Coronary artery (tissue), 2 donors: Measurements from ENCODE around the gene CFAP65.

Experiments used
- DNase-seq: peaks from one replicate; pipeline ENCODE4 v3.0.0-alpha.2; 2017; ENCODE audit warnings: low spot score
- H3K27ac ChIP-seq, 2 donors: fragments of 200-600 bp; sonication (generic); one replicate each; pipeline ENCODE4 v1.5.1; 2016 to 2019
- H3K4me3 ChIP-seq: fragments of 200-600 bp; sonication (generic); 2 replicates; pipeline ENCODE4 v1.5.1; 2016; ENCODE audit warnings: mild to moderate bottlenecking, moderate library complexity
- CTCF ChIP-seq: fragments of 200-600 bp; sonication (generic); IDR thresholded peaks from one replicate; pipeline ENCODE4 v1.5.1; 2019; ENCODE audit warnings: antibody characterized with exemption

CFAP65 gene

GRCh38 chr2:219020604-219021365 is 20.5 kb downstream of the CFAP65 start:
- H3K4me3 ChIP-seq: no peak overlapping the region
- DNase-seq: no peak
- no peak overlapping the region for H3K27ac ChIP-seq
- TF ChIP-seq CTCF: no peak

DNA sequence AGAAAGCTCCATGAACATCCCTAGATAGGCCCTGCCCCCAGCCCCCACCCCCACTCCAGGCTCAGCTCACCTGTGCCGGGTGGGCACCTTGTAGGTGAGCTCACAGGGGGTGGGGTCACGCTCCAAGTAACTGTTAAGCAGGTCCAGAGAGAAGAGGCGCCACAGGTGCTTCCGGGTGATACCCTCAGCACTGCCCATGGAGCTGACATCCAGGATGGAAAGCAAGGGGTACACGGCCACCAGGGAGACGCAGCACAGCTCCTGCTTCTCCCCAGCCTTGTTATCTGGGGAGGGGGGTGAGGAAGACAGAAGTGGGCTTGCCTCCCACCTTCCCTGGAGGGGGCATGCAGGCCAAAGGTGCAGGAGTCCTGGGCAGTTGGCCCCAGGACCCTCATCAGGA is 21.9 kb downstream of the CFAP65 start:
- no peak for DNase-seq
- no peak overlapping the region for H3K27ac ChIP-seq
- no peak for TF ChIP-seq CTCF
- no peak overlapping the region for H3K4me3 ChIP-seq

DNA sequence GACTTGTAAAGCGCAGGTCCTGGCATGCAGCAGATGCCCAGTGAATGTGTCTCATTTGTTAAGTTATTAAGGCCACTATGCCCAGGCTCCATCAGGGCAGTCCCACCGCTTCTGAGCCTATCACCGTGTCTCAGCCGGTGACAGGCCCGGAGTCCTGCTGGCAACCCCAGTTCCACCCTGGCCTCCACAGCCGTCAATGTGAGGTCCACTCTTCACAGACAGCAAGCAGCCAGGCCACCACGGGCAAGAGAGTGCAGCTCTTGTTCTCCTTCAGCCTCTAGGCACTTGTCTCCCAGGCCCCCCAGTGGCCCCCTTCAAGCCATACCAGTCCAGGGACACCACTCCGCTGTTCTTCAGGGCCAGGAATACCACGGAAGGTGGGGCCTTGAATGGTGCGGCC is 22.6 kb downstream of the CFAP65 start:
- DNase-seq: no peak
- Histone ChIP-seq H3K27ac (no peak overlapping the region), H3K4me3 (no peak overlapping the region)
- TF ChIP-seq CTCF: no peak

- DNase-seq: no peak
- Histone ChIP-seq H3K27ac (no peak overlapping the region), H3K4me3 (no peak overlapping the region)
- no peak for TF ChIP-seq CTCF
These were observed 23.0 kb downstream of the CFAP65 start for GRCh38 chr2:219018286-219018685.

- Histone ChIP-seq H3K4me3 (no peak overlapping the region), H3K27ac (no peak overlapping the region)
- no peak for DNase-seq
- TF ChIP-seq CTCF: no peak
These were observed 23.9 kb downstream of the CFAP65 start for GRCh38 chr2:219017201-219017931.

DNA sequence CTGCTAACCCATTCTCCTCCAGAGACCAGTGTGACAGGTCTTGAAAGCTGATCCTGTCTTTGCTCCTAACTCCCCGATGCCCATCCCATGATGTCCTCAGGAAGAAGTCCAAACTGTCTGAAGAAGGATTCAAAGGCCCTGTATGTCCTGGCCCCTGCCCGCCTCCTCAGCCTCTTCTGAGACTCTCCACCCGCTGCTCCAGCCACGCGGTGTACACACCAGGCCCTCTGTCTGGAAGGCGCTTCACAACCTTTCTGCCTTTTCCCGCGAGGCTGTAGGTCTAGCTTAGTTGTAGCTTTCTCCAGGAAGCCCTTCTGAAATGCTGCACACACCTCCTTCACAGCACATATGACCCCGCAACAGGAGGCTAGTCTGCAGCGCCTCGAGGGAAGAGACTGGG is 24.6 kb downstream of the CFAP65 start:
- TF ChIP-seq CTCF: no peak
- DNase-seq: no peak
- Histone ChIP-seq H3K27ac (no peak overlapping the region), H3K4me3 (no peak overlapping the region)

- TF ChIP-seq CTCF: no peak
- Histone ChIP-seq H3K27ac (no peak overlapping the region), H3K4me3 (no peak overlapping the region)
- no peak for DNase-seq
These were observed 30.4 kb downstream of the CFAP65 start for GRCh38 chr2:219010873-219011272.
